ENCODE data around the gene BOD1.

Gene BOD1

DNA sequence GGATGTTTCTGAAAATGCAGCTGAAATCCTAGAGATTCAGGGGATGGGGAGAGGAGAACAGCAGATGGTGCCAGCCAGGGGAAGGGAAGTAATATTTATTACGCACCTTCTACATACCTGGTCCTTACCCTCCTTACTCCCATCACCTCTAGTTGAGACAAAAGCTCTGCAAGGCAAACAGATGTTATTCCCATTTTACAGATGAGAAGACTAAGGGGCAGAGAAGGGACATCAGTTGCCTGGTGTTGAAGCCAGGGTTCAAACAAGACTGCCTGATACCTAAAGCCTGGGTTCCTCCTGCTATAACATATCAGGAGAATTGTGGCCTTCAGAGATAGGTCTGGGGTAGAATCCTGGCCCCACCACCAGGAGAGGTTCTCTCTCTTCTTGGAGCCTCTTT lies 7.3 kb upstream of the BOD1 start:
- TF ChIP-seq EGR1 (IDR thresholded peaks at IDR 0.05), result no peak
- TF ChIP-seq YY1 (IDR thresholded peaks at IDR 0.05; ENCODE audit: low read depth), result no peak
- no peak for TF ChIP-seq TCF12 (IDR thresholded peaks at IDR 0.05; ENCODE audit: low read depth)
- no peak for TF ChIP-seq NFIC (IDR thresholded peaks at IDR 0.05)
- no peak for TF ChIP-seq ZBTB7A (IDR thresholded peaks at IDR 0.05; ENCODE audit: low read depth)
- TF ChIP-seq CEBPB (IDR thresholded peaks at IDR 0.05), result no peak
- no peak for TF ChIP-seq TAF1 (IDR thresholded peaks at IDR 0.05; ENCODE audit: low read depth)
- TF ChIP-seq, protein P1, sequence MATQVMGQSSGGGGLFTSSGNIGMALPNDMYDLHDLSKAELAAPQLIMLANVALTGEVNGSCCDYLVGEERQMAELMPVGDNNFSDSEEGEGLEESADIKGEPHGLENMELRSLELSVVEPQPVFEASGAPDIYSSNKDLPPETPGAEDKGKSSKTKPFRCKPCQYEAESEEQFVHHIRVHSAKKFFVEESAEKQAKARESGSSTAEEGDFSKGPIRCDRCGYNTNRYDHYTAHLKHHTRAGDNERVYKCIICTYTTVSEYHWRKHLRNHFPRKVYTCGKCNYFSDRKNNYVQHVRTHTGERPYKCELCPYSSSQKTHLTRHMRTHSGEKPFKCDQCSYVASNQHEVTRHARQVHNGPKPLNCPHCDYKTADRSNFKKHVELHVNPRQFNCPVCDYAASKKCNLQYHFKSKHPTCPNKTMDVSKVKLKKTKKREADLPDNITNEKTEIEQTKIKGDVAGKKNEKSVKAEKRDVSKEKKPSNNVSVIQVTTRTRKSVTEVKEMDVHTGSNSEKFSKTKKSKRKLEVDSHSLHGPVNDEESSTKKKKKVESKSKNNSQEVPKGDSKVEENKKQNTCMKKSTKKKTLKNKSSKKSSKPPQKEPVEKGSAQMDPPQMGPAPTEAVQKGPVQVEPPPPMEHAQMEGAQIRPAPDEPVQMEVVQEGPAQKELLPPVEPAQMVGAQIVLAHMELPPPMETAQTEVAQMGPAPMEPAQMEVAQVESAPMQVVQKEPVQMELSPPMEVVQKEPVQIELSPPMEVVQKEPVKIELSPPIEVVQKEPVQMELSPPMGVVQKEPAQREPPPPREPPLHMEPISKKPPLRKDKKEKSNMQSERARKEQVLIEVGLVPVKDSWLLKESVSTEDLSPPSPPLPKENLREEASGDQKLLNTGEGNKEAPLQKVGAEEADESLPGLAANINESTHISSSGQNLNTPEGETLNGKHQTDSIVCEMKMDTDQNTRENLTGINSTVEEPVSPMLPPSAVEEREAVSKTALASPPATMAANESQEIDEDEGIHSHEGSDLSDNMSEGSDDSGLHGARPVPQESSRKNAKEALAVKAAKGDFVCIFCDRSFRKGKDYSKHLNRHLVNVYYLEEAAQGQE (IDR thresholded peaks at IDR 0.05; ENCODE audit: low read depth), result no peak
- no peak for TF ChIP-seq RAD21 (IDR thresholded peaks at IDR 0.05; ENCODE audit: low read depth)
- no peak for TF ChIP-seq TEAD4 (IDR thresholded peaks at IDR 0.05)
- TF ChIP-seq, protein P2, sequence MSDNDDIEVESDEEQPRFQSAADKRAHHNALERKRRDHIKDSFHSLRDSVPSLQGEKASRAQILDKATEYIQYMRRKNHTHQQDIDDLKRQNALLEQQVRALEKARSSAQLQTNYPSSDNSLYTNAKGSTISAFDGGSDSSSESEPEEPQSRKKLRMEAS (IDR thresholded peaks at IDR 0.05), result no peak
- TF ChIP-seq, protein P3, sequence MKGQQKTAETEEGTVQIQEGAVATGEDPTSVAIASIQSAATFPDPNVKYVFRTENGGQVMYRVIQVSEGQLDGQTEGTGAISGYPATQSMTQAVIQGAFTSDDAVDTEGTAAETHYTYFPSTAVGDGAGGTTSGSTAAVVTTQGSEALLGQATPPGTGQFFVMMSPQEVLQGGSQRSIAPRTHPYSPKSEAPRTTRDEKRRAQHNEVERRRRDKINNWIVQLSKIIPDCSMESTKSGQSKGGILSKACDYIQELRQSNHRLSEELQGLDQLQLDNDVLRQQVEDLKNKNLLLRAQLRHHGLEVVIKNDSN (IDR thresholded peaks at IDR 0.05), result no peak
- TF ChIP-seq FOXM1 (IDR thresholded peaks at IDR 0.05; ENCODE audit: borderline replicate concordance, low read depth), result no peak
- no peak for TF ChIP-seq CREB1 (IDR thresholded peaks at IDR 0.05; ENCODE audit: low read depth)
- TF ChIP-seq EP300 (IDR thresholded peaks at IDR 0.05; ENCODE audit: borderline replicate concordance), result no peak

DNA sequence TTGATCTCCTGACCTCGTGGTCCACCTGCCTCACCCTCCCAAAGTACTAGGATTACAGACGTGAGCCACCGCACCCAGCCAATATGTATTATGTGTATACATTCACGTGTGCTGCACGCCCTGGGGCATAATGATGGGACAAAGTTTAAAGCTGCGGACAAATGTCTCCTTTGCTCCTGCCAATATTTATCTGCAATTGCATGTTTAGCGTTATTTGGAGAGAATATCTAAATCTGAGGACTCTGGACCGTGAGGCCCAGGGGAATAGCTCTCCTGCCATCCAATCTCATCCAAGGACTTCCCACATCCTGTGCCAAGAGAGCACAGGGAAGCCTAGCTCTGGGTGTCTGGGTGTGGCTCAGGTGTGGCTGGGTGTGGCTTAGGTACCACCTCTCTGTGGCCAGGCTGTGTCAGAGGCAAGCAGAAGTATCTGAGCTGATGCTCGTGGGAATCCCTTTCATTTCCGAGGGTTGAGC lies 6.9 kb upstream of the BOD1 start:
- no peak for TF ChIP-seq TAF1 (IDR thresholded peaks at IDR 0.05; ENCODE audit: low read depth)
- TF ChIP-seq ZBTB7A (IDR thresholded peaks at IDR 0.05; ENCODE audit: low read depth), result no peak
- TF ChIP-seq TCF12 (IDR thresholded peaks at IDR 0.05; ENCODE audit: low read depth), result no peak
- no peak for TF ChIP-seq NFIC (IDR thresholded peaks at IDR 0.05)
- TF ChIP-seq FOXM1 (IDR thresholded peaks at IDR 0.05; ENCODE audit: borderline replicate concordance, low read depth), result no peak
- TF ChIP-seq TEAD4 (IDR thresholded peaks at IDR 0.05), result no peak
- TF ChIP-seq, protein P1 (IDR thresholded peaks at IDR 0.05; ENCODE audit: low read depth), result no peak
- TF ChIP-seq, protein P2 (IDR thresholded peaks at IDR 0.05), result no peak
- TF ChIP-seq CREB1 (IDR thresholded peaks at IDR 0.05; ENCODE audit: low read depth), result no peak
- TF ChIP-seq RAD21 (IDR thresholded peaks at IDR 0.05; ENCODE audit: low read depth), result no peak
- no peak for TF ChIP-seq YY1 (IDR thresholded peaks at IDR 0.05; ENCODE audit: low read depth)
- no peak for TF ChIP-seq CEBPB (IDR thresholded peaks at IDR 0.05)
- no peak for TF ChIP-seq EGR1 (IDR thresholded peaks at IDR 0.05)
- TF ChIP-seq, protein P3 (IDR thresholded peaks at IDR 0.05), result no peak
- no peak for TF ChIP-seq EP300 (IDR thresholded peaks at IDR 0.05; ENCODE audit: borderline replicate concordance)

DNA sequence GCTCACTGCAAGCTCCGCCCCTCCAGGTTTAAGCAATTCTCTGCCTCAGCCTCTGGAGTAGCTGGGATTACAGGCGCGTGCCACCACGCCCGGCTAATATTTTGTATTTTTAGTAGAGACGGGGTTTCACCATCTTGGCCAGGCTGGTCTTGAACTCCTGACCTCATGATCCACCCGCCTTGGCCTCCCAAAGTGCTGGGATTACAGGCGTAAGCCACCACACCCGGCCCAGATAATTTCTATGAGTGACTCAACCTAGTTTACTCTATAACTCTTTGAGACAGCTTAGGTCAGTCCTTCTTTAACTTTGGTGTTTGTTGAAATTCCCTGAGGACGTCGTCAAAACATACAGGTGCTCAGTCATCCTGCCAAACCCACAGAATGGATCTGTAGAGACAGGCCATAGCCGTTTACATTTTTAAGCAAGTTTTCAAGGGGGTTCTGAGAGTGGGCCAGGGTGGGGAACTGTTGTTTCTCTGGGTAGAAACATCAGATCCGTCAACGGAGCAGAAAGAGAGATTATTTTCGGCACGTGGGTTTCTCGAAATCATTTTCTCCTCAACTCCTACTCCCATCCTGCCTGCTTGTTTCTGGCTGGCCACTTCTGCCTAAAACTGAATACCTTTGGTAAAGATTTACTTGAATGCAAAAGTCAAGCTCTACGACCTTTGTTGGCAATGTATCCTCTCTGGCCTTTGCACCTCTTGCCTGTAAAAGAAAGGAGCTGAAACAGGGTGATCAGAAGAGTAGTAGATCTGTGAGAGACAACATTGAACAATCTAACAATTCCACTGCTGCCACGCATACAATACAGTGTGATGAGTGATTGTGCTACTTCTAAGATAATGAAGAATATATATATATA lies 6.0 kb upstream of the BOD1 start:
- TF ChIP-seq RAD21 (IDR thresholded peaks at IDR 0.05; ENCODE audit: low read depth) (no peak), EGR1 (IDR thresholded peaks at IDR 0.05) (no peak), YY1 (IDR thresholded peaks at IDR 0.05; ENCODE audit: low read depth) (no peak), CEBPB (IDR thresholded peaks at IDR 0.05) (no peak), TCF12 (IDR thresholded peaks at IDR 0.05; ENCODE audit: low read depth) (no peak), TAF1 (IDR thresholded peaks at IDR 0.05; ENCODE audit: low read depth) (no peak), NFIC (IDR thresholded peaks at IDR 0.05) (no peak), CREB1 (IDR thresholded peaks at IDR 0.05; ENCODE audit: low read depth) (no peak), EP300 (IDR thresholded peaks at IDR 0.05; ENCODE audit: borderline replicate concordance) (no peak), ZBTB7A (IDR thresholded peaks at IDR 0.05; ENCODE audit: low read depth) (no peak), FOXM1 (IDR thresholded peaks at IDR 0.05; ENCODE audit: borderline replicate concordance, low read depth) (no peak), TEAD4 (IDR thresholded peaks at IDR 0.05) (no peak)
- TF ChIP-seq, protein P1 (IDR thresholded peaks at IDR 0.05; ENCODE audit: low read depth), result no peak
- TF ChIP-seq, protein P2 (IDR thresholded peaks at IDR 0.05), result no peak
- TF ChIP-seq, protein P3 (IDR thresholded peaks at IDR 0.05), result no peak
